GM21447 (cell line): ENCODE data around the gene GPR31.
A peak's percentile ranks its signal among the peaks of the same experiment; 100 is the strongest.

Source experiments
- ATAC-seq: cut with Tn5 transposase; IDR thresholded peaks from one replicate; pipeline ENCODE4 v1.9.1; 2021; ENCODE audit not compliant: unreplicated experiment

Gene GPR31

GRCh38 chr6:167140589-167141474, 16.9 kb downstream of the GPR31 start:
- peak; percentile 52 for ATAC-seq

- ATAC-seq, result no peak
Measured at GRCh38 chr6:167139761-167140160, 18.0 kb downstream of the GPR31 start.

GRCh38 chr6:167137881-167138280, 19.9 kb downstream of the GPR31 start:
- ATAC-seq, result no peak

- ATAC-seq, result no peak
Measured at GRCh38 chr6:167137081-167137480, 20.7 kb downstream of the GPR31 start.

- no peak for ATAC-seq
Measured at GRCh38 chr6:167136376-167136775, 21.4 kb downstream of the GPR31 start.

DNA sequence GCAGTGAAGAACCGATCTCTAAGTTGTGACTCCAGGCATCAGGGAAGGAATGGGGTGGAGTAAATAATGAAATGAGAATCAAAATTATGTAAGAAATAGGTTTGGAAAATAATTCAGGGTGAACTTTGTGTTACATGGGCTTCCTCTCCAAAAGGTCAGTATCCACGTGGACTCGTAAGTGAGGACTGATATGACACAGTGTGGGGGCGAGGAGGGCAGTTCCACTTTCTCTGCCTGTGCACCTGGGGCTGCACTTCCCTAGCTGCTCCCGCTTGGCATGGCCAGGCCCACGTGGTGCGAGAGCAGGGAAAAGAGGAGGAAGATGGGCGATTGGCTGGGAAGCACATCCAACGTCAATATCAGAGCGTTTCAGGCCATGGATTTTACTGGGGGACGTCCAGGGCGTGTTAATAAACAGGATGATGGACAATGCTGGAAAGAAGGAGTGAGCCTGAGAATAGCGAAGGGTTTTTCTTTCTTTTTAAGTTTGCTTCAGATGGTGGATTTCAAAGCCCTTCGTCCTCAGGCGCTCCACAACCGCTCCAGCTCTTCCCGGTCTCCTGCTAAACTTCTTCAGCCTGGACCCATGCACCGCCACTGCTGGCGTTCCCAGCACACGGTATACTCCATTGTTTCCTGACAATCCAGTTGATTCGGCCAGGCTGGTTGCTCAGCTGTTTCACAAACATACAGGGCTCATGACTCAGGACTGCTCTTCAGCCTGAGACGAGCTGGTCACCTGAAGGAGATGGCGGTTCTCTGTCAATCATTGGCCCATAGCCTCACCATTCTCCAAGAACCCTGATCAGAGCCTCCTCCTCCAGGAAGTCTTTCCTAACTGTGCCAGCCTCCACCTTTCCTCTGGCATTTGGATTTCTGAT, 23.1 kb downstream of the GPR31 start:
- no peak for ATAC-seq

- ATAC-seq, result no peak
Measured at GRCh38 chr6:167130712-167131684, 26.8 kb downstream of the GPR31 start.

GRCh38 chr6:167130008-167130677, 27.6 kb downstream of the GPR31 start:
- ATAC-seq, result peak; percentile 60

GRCh38 chr6:167129562-167129961, 28.2 kb downstream of the GPR31 start:
- no peak for ATAC-seq

- no peak for ATAC-seq
Measured at GRCh38 chr6:167129159-167129558, 28.6 kb downstream of the GPR31 start.

- no peak for ATAC-seq
Measured at GRCh38 chr6:167127785-167128531, 29.8 kb downstream of the GPR31 start.

- no peak for ATAC-seq
Measured at GRCh38 chr6:167125855-167126349, 31.9 kb downstream of the GPR31 start.

GRCh38 chr6:167125410-167125809, 32.4 kb downstream of the GPR31 start:
- ATAC-seq, result no peak

- no peak for ATAC-seq
Measured at GRCh38 chr6:167124753-167125152, 33.0 kb downstream of the GPR31 start.

DNA sequence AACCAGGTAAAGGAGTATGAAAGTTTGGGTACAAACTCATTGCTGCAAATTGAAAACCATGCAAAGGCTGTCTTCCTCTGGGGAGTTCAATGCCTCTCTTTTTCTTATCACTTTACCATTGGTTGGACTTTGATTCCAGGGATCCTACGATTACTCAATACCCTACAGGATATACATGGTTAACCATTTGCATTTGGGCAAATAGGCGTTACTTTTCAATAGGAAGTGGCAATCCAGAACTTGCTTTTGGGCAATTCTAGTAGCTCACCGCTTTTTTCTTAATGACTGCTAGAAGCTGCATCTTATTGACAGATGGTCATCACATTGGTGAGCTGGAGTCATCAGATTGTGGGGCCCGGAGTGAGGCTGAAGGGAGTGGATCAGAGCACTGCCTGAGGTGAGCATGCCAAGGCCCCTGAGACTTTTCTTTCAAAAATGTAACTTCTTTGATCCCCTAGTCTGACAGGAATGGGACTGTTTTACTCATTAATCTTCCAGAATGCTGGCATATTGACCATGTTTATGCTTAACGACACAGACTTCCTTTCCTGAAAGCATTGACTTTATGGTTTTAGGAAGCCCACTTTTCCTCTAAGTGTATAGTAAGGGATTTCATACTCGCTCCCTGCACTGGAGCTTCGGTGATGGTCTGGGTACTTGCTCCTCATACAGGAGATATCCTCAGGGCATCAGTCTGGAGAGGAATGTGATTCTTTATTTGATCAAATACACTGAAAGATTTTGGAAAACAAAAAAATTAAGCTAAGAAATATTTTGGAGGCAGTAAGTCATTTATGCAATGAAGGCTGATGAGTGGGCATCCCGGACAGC, 34.7 kb downstream of the GPR31 start, which contains the start of gene CCR6:
Gene CCR6, plus strand, starts transcription at position 270 of the 831 bp plus-strand sequence. CDS start 13,039 bp downstream, outside the sequence.
- ATAC-seq, result peak; percentile 25

GRCh38 chr6:167122041-167122826, 35.5 kb downstream of the GPR31 start:
- ATAC-seq, result peak; percentile 48

DNA sequence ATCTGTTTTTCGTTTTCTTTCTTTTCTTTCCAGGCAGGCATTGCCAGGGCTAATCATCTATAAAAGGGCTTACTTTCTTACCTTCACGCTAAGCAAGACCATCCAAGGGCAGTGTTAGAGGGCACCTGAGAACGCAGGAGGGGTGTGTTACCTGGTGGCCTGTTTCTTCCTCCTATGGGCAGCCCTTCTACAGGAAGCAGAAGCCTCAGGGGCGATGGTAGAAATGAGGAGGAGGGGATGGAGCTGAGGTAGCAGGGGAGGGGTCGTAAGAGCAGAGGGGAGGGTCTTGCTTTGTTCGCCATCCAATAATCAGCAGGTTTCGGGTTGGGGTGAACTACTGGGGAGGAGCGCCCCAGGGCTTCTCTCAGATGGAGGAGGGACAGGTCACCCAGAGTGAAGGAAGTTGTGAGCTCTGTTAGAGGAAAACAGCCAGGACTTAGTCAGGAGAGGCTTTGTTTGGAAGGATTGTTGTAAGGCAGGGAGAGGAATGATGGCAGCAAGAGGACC, 36.4 kb downstream of the GPR31 start:
- no peak for ATAC-seq
